Endothelial cell of umbilical vein (primary cell): ENCODE data around the gene PEAR1.

Experiments
- CTCF ChIP-seq, 2 donors: IDR thresholded peaks; 1 replicate in 1 of 2; 2 replicates in 1 of 2; pipeline ENCODE4 v1.5.1; 2011; ENCODE audit warnings: low read length in 2 of 2, mild to moderate bottlenecking in 2 of 2, moderate library complexity in 2 of 2, control low read depth in 1 of 2, inconsistent platforms in 1 of 2, low read depth in 1 of 2; ENCODE audit not compliant: insufficient read depth in 1 of 2; ENCODE audit errors: extremely low read depth in 1 of 2
- JUN ChIP-seq: IDR thresholded peaks from 2 replicates; pipeline ENCODE4 v1.6.1; 2011; ENCODE audit warnings: borderline replicate concordance, low read depth; ENCODE audit not compliant: insufficient read length, insufficient read depth
- MYC ChIP-seq: IDR thresholded peaks from one replicate; pipeline ENCODE4 v1.6.1; 2011; ENCODE audit warnings: mild to moderate bottlenecking, low read depth, low read length

- TF ChIP-seq CTCF (IDR thresholded peaks at IDR 0.05; ENCODE audit: extremely low read depth in 1 of 2, insufficient read depth in 1 of 2, low read depth in 1 of 2, low read length in 2 of 2): no peak
- TF ChIP-seq MYC: no peak
- no peak for TF ChIP-seq JUN
These were observed 51.3 kb downstream of the PEAR1 start for GRCh38 chr1:156944848-156945247.
